ENCODE measurements around the gene HOXB8.

The HOXB8 gene

DNA sequence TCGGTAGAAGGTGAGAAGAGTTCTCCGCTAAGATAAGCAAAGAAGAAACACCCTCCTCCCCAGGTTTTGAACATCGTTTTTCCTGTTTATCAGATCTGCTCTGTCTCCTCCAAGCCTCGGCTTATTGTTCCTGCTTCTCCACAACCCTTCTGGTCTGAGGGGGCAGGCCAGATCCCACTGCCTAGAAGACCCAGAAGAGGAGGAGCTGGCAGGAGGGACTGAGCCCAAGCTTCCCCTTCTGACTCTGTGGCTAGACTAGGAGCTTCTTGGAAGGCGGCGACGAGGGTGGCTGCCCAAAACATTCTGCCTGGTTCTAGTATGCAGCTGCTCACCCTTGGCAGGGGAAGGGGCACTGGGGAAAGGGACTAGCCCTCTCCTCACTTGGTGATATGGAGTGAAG is 16.4 kb downstream of the HOXB8 start:
- no peak for DNase-seq (ENCODE audit: low read depth)
- no peak overlapping the region for H3K4me3 ChIP-seq (ENCODE audit: low read length)
- TF ChIP-seq, protein P1, sequence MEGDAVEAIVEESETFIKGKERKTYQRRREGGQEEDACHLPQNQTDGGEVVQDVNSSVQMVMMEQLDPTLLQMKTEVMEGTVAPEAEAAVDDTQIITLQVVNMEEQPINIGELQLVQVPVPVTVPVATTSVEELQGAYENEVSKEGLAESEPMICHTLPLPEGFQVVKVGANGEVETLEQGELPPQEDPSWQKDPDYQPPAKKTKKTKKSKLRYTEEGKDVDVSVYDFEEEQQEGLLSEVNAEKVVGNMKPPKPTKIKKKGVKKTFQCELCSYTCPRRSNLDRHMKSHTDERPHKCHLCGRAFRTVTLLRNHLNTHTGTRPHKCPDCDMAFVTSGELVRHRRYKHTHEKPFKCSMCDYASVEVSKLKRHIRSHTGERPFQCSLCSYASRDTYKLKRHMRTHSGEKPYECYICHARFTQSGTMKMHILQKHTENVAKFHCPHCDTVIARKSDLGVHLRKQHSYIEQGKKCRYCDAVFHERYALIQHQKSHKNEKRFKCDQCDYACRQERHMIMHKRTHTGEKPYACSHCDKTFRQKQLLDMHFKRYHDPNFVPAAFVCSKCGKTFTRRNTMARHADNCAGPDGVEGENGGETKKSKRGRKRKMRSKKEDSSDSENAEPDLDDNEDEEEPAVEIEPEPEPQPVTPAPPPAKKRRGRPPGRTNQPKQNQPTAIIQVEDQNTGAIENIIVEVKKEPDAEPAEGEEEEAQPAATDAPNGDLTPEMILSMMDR (conservative IDR thresholded peaks at IDR 0.05; ENCODE audit: low read depth, low read length), result no peak

DNA sequence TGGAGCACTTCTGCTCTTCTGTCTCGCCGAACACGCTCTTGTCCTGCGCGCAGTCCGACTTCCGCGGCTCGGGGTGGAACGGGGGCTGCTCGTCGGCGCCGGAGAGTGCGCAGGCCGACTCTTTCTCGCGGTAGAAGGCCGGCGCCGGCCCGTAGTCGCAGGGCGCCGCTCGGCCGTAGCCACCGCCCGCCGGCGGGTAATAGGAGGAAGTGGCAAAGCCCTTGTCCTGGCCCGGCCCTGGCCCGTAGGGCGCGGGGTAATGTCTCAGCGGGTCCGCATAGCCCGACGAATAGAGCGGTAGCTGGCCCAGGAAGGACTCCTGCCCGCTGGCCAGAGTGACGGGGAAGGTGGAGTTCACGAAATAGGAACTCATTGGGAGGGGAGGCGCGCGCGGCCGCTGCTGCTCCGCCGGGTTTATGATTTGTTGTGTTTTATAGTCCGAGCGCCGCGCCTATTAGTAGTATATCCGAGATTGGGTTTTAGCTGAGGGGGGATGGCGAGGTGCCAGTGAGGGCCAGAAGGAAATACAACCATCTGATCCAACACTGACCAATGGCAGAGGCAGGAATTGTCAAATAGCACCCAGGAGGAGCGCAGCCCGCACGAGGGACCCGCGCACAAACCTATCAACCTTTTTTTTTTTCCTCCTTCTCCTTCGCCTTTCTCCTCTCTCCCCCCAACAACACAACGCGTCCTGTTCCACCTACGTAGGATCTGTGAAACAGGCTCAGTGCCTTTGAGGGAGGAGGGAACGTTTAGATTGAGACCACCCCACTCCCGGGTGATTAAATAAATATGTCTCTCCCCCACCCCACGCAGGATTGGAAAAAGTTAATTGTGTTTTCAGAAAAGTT is 17.1 kb downstream of the HOXB8 start:
- no peak overlapping the region for H3K4me3 ChIP-seq (ENCODE audit: low read length)
- no peak for DNase-seq (ENCODE audit: low read depth)
- TF ChIP-seq, protein P1 (conservative IDR thresholded peaks at IDR 0.05; ENCODE audit: low read depth, low read length), result no peak

DNA sequence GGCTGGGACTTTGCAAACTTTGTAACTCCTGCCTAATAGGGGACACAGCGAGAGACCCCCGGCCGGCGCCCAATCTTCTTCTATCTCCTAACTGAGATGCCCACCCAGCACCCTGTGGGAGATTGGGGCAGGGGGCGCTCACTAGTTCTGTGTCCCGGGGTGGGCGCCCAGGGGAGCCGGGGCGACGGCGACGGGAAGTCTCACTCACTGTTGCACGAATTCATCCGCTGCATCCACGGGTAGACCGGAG is 17.6 kb downstream of the HOXB8 start:
- no peak overlapping the region for H3K4me3 ChIP-seq (ENCODE audit: low read length)
- no peak for DNase-seq (ENCODE audit: low read depth)
- TF ChIP-seq, protein P1 (conservative IDR thresholded peaks at IDR 0.05; ENCODE audit: low read depth, low read length), result no peak

DNA sequence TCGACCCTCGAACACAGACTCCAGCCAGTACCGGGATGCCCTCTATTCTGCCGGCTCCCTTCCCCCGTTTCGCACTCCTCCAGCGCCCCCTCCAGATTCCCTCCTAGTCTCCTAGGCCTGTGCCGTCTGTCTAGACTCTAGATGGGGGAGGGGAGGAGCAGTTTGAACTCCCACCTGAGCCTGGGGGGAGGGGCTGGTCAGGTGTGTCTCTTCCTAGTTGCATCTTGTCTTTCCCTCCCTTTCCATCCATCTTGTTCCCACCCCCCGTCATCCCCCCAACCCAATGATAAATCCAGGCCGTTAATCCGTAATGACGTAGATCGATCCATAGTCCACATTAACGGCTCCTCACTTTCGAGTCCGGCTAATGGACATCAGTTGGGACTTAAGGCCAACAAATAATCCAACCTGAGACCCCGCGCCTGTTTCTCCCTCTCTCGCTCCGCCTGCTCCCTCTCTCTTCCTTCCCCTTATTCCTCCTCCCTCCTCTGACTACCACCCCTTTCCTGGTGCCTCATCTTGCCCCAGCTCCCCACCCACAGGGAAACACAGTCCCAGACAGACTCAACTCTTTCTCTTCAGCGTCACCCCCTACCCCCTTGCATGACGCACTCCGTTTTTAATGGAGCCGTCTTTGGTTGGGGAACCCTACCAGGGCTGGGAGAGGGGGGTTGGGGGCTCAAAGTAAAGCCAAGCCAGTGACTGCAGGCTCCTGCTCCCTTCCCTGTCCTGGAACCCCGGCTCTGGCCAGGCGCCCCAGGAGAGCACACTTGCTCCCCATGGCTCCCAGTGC is 18.2 kb downstream of the HOXB8 start:
- TF ChIP-seq, protein P1 (conservative IDR thresholded peaks at IDR 0.05; ENCODE audit: low read depth, low read length), result no peak
- H3K4me3 ChIP-seq (ENCODE audit: low read length), result no peak overlapping the region
- DNase-seq (ENCODE audit: low read depth), result no peak

DNA sequence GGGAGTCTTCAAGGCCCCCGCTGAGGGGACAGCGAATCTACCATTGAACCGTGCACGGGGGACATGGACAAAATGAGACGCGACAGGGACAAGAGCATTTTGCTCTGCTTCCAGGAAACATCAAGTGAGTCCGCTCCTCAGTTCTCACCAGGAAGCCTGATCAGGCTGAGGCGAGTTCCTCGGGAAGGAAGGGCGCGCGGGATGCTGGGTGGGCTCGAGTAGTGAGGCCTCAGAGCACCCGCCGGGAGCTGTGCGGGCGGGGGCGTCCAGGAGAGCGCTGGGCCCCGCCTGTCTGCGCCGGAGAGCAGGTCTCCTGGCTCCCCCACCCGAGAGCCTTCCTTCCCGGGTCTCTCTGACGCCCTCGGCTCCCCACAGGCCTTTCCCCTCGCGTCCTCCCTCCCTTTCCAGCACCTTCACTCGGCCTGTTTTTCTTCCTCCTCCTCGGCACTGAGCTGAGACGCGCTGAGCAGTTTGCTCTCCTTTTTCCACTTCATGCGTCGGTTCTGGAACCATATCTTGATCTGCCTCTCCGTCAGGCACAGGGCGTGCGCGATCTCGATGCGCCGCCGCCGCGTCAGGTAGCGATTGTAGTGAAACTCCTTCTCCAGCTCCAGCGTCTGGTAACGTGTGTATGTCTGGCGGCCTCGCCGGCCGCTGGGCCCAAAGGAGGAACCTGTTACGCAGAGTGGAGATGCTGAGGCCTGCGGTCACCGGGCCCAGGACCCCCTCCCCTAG is 18.9 kb downstream of the HOXB8 start:
- no peak for DNase-seq (ENCODE audit: low read depth)

DNA sequence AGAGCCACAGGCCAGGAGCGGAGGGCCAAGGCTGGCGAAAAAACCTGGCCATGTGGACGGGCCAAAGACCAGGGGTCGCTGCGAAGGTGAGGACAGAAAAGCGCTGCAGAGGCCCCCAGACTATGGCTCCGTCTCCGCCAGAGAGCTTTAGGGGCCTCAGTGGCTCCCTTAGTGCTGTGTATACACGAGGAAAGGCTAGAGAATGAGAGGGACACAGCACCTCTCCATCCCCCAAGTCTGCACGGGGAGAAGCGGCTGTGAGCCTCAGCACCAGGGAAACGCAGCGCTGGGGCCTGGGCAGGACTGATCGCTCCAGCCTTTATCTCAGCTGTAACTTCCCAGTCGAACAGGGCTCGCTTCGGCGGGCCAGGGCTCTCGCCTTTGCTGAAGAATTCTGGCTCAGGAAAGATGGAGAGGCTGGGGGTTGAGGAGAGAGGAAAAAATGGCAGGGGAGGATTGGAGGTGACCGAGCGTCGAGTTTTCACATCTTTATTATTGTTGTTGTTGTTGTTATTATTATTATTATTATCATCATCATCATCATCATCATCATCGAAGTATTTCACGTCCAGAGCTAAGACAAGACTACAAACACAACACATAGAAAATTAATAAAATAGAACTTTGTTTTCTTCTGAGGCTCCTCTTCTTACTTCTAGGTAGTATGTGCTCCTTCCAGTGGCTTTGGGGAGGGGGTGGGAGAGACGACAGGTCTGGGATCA is 19.7 kb downstream of the HOXB8 start:
- no peak overlapping the region for H3K4me3 ChIP-seq (ENCODE audit: low read length)
- no peak for DNase-seq (ENCODE audit: low read depth)
- TF ChIP-seq, protein P1 (conservative IDR thresholded peaks at IDR 0.05; ENCODE audit: low read depth, low read length), result no peak

More for the DNA sequence above, 18.9 kb downstream of the HOXB8 start:
- no peak overlapping the region for H3K4me3 ChIP-seq (ENCODE audit: low read length)
- TF ChIP-seq, protein P1 (conservative IDR thresholded peaks at IDR 0.05; ENCODE audit: low read depth, low read length), result no peak

All from retinal pigment epithelial cell (primary cell).